HG03442 (cell line): ENCODE data around the gene ABTB1.
A peak's percentile ranks its signal among the peaks of the same experiment; 100 is the strongest.
"Not testable (repeated sequence)": the region's sequence is repeated elsewhere in the genome, so short reads cannot be mapped to it uniquely, and the experiment has no call there.

Experiments used
- ATAC-seq: cut with Tn5 transposase; IDR thresholded peaks from one replicate; pipeline ENCODE4 v1.9.1; 2021; ENCODE audit warnings: mild to moderate bottlenecking, moderate library complexity; ENCODE audit not compliant: unreplicated experiment

Gene ABTB1

DNA sequence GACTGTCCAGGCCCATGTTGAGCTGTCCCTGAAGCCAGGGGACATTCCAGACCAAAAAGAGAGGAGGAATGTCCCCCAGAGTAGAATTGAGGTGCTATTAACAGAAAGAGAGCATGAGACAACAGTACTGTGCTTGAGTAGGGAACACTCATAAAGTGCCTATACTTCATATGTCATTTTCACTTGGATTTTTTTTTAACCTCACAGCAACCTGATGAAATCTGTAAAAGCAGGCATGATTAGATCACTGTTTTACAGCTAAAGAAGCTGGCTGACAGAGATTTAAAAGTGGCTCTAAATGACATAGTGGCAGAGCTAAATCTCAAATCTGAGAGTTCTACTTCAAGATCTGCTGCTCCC is 24.9 kb upstream of the ABTB1 start:
- ATAC-seq = no peak

DNA sequence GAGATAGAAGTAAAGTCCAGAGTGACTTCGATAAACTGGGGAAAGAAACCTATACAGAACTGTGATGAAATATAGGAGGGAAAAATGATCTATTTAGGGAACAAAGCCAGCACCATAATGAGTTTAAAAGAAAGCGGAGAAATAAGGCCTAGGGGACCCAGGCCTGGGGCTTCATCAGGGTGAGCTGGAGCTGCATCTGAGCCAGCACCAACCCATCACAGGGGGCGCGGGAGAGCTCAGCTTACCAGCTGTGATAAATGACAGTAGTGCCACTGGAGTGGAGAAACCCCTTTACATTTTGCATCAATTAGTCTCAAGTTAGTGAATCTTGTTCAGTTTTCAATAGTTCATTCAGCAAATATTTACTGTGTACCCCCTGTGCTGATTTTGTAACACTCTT is 22.5 kb upstream of the ABTB1 start:
- no peak for ATAC-seq

GRCh38 chr3:127651516-127652172 is 21.1 kb upstream of the ABTB1 start:
- ATAC-seq = no peak

DNA sequence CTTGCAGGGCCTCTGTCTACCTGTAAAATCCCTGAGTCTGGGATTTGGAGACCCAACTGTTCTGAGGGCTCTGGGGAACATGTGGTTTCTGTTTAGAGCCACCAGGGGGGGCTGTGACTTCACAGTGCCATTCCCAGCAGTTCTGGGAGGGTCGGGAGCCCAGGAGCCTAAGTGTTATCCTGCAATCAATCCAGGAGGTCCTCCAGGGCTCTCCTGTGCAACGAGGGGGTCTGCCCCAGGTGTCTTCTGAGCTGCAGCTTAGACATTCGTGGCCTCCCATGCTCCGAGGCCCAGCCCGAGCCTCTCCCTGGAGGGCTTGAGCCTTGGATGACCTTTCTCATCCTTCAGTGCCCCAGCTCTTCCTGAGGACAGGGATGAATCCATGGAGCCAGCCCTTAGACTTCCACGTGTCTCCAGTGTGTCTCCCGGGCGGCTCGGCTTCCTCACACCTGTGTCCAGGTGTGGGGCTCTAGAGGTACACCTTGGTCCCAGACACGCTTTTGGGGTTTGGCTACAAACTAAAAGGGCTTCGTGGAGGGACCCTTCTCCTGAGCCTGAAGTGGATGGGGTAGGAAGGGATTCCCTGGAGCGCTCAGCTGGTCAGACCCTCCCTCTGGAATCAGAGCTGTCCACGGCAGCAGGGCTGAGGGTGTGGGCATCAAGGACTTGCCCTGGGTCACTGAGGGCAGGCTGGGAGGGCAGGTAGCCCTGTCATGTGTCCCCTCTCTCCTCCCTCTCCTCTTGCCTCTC is 20.3 kb upstream of the ABTB1 start:
- ATAC-seq = peak; percentile 39

DNA sequence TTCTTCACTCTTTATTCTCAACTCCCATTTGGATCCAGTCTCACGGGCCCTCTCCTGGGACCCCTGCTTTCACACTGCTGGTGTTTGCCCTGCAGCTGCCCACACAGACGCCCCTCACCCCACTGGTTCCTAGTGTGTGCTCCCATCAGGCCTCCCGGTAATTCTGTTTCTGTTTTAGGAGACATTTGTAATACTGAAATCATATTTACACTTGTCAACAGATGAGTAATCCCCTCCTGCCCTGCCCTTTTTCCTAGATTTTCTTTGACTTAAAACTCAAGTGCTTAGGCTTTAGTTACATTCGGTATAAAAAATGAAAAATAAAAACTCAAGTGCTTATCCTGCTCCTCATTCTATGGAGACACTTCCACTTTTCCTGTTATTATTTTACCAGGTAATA is 18.4 kb upstream of the ABTB1 start:
- ATAC-seq = no peak

DNA sequence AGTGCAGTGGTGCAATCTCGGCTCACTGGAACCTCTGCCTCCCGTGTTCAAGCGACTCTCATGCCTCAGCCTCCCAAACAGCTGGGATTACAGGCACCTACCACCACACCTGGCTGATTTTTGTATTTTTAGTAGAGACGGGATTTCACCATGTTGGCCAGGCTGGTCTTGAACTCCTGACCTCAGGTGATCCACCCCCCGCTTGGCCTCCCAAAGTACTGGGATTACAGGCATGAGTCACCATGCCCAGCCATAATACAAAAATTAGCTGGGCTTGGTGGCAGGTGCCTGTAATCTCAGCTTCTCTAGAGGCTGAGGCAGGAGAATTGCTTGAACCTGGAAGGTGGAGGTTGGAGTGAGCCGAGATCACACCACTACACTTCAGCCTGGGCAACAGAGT is 17.8 kb upstream of the ABTB1 start:
- ATAC-seq = not testable (repeated sequence)

- no peak for ATAC-seq
These were observed 17.1 kb upstream of the ABTB1 start for GRCh38 chr3:127655641-127656040.

DNA sequence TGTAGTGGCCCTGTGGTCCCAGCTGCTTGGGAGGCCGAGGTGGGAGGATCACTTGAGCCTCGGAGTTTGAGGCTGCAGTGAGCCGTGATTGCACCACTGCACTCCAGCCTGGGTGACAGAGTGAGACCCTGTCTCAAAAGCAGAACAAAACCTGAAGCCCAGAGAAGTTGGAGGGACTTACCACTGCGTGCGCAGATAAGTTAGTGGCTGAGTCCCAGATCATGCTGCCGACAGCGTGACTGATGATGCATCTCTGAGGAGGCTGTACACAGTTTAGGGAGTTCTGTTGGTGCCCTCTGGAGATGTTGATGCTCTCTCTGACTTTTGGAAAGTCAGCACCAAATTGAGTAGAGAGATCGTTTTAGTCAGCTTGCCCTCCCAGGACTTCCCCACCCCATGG is 15.8 kb upstream of the ABTB1 start:
- no peak for ATAC-seq

DNA sequence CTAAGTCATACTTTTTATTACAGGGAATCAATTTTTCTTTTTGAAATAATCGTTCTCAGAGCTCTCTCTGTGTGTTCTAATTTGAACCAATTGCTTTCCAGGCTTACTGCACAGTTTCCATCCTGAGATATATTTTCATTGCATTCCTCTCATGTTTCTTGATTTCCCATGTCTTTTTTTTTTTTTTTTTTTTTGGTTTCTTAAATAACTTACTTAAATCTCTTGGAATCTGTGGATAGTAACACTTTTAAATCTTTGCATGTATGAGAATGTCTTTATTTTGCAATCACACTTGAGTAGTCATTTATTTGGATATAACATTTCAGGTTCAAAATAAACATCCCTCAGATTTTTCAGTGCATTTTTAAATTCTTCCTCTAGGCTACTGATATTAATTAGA is 14.5 kb upstream of the ABTB1 start:
- ATAC-seq = no peak

- ATAC-seq = no peak
These were observed 12.0 kb upstream of the ABTB1 start for GRCh38 chr3:127660621-127661251.

GRCh38 chr3:127661600-127661999 is 11.2 kb upstream of the ABTB1 start:
- ATAC-seq = no peak

DNA sequence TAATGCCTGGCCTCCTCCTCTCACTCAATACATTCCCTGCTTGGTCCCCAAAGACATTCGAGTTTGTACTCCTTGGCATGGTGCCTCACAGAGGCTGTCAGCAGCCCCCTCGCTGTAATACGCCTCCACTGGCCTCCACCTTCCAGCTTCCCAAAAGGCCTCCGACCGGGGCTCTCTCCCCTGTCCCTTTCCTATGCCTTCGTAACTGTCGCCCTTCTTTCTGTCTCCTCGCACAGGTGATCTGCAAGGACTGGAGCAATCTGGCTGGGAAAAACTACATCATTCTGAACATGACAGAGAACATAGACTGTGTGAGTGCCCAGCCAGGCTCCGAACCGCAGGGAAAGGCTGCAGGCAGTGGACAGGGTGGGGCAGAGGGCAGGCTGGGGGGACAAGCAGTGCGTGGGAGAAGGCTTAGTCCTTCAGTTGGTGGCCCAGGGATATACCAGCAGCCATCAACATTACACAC is 10.7 kb upstream of the ABTB1 start:
- ATAC-seq = no peak

- no peak for ATAC-seq
These were observed 9.6 kb upstream of the ABTB1 start for GRCh38 chr3:127663151-127663550.

- ATAC-seq = no peak
These were observed 7.6 kb upstream of the ABTB1 start for GRCh38 chr3:127665165-127665564.

DNA sequence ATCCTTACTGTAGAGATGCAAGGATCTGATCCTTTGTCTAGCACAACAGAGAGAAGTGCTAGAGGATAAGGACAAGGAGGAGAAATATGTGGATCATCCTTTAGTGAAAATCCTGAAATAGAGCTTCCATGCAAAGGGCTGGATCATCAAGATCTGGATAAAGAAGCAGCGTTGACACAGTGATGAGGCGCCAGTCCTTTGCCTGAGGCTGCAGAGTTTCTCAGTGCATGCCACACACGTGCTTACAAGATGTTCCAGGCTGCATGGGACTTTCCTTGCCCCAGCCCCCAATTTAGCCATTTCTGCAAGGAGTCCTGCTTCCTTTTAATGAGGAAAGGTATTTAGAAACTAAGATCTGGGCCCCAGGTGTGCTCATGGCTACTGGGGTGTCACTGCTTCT is 7.2 kb upstream of the ABTB1 start:
- no peak for ATAC-seq

GRCh38 chr3:127666676-127667075 is 6.1 kb upstream of the ABTB1 start:
- ATAC-seq = no peak

DNA sequence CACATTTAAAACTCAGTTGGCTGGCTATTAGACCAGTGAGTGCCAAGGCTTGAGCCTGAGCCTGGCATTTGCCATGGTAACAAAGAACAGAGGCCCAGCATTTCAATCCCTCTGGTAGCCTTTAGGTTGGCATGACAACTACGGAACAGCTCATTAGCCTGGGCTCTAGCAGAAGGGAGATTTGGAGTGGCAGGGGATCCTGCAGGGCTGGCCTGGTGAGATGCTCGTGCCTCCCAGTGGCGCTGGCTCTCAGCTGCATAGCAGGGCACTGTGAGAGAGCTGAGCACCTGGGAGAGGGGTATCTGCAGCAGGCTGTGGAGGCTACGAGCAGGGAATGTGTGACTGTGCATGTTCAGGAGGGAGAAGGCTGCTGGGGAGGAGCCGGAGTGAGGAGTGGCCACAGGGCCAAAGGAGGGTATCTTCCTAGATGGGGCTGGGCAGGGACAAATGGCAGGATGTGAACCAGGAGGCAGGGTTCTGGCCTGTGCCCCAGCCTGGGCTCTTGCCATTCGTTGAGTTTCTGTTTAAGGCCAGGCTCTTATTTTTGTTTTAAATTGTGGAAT is 5.6 kb upstream of the ABTB1 start:
- no peak for ATAC-seq

GRCh38 chr3:127668906-127669305 is 3.8 kb upstream of the ABTB1 start:
- ATAC-seq = no peak

DNA sequence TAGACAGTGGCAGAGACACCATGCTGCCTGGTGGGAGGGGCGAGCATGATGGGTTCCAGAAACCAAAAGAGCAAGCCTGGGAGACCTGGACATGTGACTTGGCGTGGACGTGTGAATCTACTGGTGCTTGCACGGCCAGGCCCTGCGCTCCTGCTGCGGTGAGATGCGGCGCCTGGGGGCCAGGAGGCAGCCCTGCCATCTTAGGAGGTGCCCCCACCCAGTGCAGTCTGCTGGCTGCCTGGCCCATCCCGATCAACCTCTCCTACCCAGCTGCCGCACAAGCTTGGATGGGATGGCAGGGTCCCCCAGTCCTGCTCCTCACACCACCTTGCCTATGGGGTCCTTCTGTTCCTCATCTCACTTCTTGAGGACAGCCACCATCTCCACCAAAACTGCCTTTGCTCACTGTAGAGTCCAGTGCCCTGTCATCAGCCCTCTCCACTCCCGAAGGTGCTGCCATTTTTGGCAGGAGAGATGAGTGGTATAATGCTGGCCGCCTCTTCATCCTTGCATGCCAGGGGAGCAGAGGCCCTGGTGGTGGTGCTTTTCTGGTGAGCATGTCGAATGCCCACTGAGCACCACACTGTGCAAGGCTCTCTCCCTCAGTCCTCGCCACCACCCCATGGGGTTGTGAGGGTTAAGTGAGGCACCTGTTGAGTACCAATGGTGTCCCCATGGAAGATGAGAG is 3.1 kb upstream of the ABTB1 start:
- no peak for ATAC-seq

DNA sequence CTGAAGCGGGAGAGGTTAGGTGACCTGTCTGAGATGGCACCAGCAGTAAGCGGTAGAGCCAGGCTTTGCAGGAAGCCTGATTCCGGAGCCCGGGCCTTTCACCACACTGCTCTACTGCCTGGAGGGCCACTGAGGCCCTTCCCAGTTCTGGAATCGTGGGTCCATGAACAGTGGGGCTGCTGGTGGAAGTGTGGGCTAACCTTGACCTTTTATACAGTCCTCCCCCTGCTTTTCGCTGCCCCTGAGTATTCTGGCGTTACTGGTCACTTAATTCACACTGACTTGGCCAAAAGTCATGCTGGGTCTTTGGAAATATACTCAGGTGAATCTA is 2.6 kb upstream of the ABTB1 start:
- ATAC-seq = no peak

DNA sequence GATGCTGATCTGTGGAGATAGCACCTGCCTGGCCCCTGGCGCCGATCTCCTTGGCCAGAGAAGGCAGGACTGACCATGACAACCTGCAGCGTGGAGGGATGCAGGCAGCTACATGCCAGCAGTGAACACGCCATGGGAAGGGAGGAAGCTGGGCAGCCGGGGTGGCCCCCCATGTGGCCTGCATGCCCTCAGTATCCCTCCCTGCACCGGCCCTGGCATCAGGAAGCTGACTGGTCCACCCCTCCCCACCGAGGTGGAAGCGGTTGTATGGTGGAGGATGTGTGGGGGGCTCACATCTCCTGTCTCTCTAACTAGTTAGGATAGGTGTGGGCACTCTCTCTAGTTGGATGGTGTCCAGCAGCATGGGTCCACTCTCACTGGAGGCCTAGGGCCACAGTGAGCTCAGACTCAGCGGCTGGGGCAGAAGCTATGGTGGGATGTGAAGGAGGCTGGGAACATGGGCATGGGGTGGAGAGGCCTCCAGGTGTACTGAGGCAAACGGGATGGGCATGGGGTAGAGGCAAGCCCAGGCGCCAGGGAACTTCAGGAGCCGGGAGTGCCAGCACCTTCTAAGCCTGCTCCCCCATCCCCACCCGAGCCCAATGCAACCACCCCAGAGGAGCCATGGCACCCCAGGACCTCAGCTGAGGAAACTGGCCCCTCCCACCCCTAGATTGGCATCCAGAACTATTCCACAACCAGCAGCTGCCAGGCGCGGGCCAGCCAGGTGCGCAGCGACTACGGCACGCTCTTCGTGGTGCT is 1.8 kb upstream of the ABTB1 start:
- ATAC-seq = no peak
